AG20443 (cell line): ENCODE measurements around the gene TMOD3.
"Not testable (repeated sequence)": the region's sequence is repeated elsewhere in the genome, so short reads cannot be mapped to it uniquely, and the experiment has no call there.

Experiments used
- DNase-seq: peaks from one replicate; pipeline ENCODE4 v3.0.0; 2012; ENCODE audit warnings: low spot score, mixed read lengths

The TMOD3 gene

DNA sequence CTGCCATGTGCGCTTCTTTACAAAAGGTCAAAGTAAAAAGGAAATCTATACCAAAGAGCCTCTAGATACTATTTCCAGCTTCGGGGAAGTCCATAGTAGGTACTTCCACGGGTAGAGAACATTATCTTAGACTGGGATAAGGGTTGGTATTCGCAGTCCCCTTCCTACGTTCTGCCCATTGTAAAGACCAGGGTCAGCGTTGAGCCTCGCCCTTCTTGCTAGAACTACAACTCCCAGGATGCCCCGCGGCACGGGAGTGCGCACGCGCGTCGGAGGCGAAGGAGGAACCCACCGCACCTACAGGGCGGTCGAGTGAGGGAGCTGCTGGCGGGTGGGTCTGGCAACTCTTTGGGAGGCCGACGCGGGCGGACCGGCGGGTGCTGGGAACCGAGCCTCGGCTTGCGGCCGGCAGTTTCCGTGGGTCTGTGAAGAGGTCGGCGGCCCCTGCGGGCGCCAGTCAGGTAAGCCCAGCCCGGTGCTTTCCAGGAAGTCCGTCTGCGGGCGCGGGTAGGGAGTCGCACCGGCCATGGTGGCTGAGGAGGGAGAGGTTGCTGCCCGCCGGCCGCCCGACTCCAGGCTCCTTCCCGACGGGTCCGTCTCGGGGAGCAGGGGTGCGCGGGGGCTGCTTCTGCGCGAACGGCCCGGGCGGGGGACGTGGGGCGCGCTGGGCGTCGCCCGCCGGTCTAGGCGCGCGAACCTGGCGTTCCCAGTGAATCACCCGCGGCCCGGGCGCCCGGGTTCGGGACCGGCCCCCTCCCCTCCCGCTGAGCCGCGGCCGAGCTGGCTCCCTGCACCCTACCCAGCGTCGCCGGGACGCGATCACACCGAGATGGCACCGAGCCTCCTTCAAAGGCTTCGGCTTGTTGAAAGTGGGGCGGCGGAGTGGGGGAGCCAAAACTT lies at the start of gene TMOD3:
TMOD3 (plus strand) TSS at position 278 of the 900 bp plus-strand sequence. CDS start 33,232 bp downstream, outside the sequence.
- DNase-seq, result peak; percentile 99

DNA sequence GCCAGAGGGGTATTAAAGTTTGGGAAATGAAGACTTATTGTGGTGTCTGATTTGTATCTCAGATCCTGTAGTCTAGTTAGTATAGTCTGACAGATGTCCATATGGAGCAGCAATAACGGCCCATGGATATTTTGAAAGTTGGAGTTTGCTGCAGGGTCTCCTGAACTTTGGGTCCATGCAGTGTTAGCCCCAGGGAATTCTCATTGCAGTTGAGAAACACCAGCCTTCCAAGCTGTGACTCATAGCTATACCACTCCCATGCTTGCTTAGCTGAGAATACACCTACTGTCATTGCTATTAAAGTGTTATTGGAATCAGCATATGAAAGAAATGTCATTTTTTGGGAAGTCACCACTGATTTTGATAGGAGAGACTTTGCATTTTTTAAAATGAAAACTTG lies 48.8 kb upstream of the TMOD3 start:
- no peak for DNase-seq

DNA sequence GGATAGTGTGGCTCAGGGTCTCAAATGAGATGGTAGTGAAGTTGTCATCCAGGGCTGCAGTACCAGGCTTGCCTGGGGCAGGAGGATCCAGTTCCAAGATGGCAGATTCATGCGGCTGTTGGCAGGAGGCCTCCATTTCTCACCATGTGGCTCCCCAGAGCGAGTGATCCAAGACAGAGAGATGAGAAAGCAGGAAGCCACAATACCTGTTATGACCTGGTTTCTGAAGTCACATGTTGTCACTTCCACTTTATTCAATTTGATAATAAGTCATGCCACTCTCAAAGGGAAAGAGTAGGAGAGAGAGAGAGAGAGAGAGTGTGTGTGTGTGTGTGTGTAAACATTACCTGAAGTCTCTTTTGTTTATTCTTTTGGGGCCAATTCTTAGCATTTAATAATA lies 47.9 kb upstream of the TMOD3 start:
- DNase-seq, result no peak

DNA sequence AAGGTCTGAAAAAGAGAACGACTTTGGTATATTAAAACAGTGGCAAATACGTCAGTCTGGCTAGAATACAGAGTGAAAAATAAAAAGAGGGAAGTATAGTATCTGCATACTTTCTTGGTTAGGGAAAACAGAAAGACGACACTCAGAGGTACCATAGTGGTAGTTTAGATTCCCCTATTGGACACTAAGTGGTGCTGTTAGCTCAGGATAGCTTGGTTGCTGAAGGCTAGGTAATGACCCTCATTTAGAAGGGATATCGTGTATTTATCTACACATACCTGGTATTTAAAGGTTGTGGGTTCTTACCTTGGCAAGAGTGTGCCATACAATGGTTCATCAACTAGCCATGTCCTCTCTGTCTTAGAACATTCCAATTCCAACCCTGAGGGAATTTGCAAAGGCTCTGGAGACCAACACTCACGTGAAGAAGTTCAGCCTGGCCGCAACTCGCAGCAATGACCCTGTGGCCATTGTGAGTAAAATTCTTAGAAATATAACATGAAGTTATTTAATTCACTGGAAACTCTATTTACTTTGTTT lies 47.0 kb upstream of the TMOD3 start:
- no peak for DNase-seq

DNA sequence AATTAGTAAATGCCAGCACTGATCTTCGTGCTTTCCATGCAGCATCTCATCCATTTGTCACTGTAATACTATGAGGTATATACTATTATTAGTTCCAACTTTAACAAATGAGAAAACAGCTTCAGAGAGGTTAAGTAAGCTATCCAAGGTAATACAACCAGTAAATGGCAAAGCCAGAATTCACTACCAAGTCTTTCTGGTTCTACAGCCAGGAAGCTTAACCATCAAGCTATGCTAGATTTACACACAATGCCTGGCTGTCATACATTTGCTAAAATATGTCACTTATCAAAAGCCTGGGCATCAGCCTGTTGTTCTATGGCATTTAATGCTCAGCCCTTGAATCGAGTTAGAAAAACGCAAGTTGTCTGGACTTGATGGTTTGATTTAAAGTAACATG lies 45.5 kb upstream of the TMOD3 start:
- DNase-seq, result no peak

DNA sequence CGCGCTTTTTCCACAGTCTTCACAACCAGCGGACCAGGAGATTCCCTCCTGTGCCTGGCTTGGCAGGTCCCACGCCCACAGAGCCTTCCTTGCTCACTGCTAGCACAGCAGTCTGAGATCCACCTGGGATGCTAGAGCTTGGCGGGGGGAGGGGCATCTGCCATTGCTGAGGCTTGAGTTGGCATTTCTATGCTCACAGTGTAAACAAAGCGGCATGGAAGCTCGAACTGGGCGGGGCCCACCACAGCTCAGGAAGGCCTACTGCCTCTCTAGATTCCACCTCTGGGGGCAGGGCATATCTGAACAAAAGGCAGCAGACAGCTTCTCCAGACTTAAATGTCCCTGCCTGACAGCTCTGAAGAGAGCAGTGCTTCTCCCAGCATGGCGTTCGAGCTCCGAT lies 42.3 kb upstream of the TMOD3 start:
- DNase-seq, result not testable (repeated sequence)

DNA sequence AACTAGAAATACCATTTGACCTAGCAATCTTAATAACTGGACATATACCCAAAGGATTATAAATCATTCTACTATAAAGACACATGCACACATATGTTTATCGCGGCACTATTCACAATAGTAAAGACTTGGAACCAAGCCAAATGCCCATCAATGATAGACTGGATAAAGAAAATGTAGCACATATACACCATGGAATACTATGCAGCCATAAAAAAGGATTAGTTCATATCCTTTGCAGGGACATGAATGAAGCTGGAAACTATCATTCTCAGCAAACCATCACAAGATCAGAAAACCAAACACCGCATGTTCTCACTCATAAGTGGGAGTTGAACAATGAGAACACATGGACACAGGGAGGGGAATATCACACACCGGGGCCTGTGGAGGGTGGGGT lies 37.0 kb upstream of the TMOD3 start:
- DNase-seq, result not testable (repeated sequence)

DNA sequence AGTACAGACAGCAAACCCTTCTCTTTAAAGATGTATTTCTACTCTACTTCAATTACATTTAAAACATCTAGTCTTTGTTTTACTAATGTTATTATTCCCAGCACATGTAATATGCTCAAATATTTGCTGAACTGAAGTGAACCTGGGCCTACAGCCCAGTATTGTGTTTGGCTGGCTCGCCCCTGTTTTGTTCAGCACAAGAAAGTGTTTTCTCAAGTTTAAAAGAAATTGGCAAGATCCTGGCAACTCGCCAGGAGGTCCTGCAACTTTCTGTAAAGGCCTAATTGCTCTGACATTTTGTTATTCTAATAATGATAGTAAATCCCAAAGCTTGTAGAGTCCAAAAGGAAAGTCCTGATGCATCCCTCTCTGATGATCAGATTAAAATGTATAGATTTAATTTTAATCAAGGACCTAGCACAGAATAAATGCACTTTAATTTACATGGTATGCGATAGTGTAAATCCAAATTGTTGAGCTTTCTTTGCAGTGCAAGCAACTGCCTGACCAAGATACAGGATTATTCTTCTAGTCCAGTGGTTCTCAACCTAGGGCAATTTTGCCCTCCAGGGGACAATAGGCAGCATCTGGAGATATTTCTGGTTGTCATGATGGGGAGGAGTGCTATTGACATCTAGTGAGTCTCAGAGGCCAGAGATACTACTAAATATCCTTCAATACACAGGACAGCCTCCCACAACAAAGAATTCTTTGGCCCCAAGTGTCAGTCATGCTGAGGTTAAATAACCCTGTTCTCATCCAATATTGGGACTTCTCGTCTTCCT lies 35.7 kb upstream of the TMOD3 start:
- DNase-seq, result no peak

DNA sequence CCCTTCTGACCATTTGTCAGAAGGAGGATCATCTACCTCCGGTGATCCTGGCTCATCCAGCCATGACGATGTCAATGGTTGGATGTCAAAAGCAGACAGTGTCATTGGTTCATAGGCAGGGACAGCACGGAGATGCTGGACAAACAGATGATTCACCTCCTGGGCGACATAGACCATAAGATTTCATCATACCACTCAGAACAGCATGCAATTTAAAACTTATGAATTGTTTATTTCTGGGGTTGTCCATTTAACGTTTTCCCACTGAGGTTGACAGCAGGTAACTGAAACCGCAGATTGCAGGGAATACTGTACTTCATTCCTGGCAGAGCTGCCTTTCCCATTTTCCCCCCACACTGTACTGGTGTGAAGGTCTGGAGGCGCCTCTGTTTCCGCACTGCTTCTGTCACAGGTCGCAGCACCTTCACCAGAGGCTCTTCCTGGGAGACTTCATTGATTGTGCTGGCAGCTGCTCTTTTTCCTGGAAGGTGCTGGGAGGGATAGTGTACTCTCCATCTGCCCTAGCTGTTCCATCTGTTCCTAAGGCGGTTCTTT lies 32.5 kb upstream of the TMOD3 start:
- DNase-seq, result peak; percentile 23

DNA sequence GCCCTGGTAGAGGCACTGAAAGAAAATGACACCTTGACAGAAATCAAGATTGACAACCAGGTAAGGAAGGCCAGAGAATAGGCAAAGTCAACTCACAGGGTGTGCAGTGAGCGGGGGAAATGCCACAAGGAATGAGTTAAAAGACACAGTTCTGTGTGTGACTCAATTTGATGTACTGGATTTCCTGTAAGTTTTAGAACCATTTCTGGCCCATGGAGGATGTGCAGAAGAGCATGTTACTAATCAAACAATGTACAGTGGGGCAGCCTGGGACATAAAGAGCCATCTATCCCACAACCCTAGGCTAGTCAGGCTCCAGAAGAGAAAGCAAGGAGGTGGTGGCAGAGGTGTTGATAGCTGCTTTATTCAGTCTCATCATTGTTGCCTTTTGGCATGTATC lies 31.2 kb upstream of the TMOD3 start:
- DNase-seq, result no peak

DNA sequence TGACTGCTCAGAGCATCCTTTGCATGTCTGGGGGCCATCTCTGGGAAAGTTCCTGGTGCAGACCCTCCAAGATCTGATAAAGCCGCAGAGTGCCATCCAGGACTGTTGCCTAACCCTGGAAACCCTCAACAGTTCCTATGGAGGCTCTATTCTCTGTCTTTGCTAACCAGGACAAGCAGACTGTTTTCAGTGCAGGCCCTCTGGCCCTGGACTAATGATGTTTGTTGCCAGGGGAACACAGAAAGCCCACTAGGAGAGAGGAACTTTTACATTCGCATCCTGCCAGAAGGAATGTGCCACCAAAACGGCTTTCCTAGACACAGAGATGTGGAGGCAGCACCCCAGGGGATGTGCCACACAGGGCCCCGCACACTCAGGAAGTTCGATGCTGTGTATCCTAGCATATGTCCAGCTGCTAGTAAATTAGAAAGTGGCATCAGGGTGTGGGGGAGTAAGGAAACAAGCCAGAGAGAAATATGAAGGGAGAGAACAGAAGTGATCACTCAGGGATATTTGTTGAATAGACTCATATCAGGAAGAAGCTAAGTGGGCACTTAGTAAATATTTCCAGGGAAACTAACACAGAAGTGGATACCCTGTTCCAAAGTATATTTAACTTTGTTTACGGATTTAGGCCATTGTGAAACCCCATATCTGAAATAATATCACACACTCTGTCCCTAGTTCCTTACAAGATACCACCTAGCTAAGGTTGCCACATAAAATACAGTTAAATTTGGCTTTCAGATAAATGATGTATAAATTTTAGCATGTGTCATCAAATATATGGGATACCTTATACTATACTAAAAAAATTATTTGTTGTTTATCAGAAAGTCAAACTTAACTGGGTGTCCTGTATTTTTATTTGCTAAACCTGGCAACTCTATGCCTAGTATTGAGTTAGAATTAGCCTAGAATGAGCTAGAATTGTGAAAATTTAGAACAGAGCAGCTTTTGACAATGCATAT lies 29.9 kb upstream of the TMOD3 start:
- no peak for DNase-seq

DNA sequence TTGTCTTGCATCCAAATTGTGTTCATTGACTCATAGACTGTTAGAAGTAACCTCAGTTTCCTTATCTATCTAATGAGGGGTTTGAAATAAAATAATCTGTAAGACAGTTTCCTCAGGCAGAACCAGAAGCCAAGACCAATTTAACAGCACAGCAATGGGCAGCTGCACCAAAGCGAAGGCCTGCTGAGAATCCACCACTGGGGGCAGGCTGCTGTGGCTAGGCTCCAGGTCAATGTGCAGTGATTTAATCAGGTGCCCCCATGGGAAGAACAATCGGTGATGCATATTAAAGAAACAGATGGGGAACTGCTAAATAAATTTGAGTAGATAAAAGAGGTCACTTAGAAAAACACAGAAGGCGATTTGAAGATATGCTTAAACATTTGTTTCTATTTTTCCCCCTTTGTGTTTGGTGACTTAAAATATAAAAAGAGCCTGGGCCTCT lies 28.0 kb upstream of the TMOD3 start:
- peak; percentile 40 for DNase-seq

DNA sequence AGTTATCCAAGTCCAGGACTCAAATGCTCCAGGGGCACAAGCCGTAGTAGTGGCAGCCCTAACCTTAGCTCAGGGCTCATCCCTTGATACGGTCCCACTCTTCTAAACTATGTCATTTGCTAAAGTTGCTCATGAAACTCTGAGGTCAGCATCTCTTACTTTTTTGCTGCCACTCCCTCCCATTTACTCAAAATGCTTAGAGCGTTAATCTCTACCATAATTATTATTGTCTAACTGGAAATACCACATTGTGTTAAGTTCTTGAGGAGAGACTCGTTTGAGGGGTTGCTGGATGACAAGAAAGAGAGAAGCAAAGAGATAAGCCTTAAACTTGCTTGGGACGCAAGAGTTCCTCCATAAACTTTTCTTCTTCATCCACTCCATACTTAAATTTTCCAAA lies 26.9 kb upstream of the TMOD3 start:
- DNase-seq, result no peak

DNA sequence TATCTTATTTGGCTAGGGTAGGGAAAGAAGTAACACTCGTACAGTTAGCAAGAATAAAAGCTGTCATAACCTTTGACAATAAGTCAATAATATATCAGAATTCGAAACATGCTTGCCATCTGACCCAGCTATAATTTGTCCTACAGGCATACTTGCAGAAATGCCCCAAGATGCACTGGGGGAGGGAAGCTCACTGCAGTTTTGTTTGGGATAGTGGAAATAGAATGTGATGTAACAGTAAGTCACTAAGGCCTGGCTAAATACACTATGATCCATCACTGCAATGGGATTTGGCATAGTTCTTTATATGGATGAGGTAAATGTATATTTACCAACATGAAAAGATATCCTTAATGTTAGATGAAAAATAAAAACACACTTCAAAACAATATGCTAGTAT lies 25.5 kb upstream of the TMOD3 start:
- no peak for DNase-seq

DNA sequence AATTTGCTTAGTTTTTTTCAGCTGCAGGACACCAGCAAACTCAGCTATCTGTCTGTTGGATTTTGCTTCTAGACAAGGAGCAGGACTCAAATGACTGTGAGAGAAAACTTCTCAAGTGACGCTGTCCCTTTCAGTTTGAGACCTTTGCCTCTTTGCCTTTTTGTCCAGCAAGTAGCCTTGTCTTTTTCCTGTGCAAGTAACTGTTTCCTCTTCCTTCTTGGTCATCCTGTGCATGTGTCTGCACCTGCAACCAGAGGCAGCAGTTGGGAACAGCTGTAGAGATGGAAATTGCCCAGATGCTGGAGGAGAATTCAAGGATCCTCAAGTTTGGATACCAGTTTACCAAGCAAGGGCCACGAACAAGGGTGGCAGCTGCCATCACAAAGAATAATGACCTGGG lies 23.3 kb upstream of the TMOD3 start:
- DNase-seq, result no peak

DNA sequence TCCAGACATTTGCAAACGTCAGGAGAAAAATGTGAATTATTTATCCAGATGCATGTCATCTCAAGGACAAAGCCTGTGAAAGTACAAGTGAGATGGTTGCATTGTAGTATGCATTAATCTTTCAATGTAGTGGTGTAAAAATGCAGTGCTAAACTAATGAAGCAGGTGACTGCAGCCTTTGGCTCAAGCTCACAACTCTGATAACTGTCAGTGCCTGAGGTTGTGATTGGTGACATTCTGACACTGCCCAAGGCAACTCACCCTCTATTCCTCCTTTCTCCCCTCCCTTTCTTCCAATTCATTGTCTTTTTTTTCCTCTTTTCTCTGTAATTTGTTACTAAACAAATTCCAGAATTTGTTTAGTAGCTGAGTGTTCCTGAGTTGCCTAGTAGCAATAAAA lies 20.0 kb upstream of the TMOD3 start:
- DNase-seq, result no peak

DNA sequence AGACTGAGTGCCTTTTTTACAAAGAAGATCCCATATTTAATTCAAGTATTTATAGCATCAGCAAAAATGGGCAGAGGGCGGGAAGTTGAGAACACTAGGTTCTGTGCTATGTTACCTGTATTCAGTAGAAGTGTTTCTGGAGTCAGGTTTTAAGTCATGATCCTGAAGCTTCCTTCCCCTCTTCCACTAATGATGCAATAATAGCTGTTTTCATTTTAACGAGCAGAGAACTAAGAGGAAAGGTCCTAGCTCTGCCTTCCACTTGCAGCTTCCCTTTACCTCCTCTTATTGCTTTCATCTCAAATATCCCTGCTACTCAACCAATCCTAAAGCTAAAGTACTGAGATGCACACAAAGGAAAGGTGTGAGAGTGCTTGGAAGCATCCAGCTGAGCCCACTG lies 16.9 kb upstream of the TMOD3 start:
- DNase-seq, result no peak

DNA sequence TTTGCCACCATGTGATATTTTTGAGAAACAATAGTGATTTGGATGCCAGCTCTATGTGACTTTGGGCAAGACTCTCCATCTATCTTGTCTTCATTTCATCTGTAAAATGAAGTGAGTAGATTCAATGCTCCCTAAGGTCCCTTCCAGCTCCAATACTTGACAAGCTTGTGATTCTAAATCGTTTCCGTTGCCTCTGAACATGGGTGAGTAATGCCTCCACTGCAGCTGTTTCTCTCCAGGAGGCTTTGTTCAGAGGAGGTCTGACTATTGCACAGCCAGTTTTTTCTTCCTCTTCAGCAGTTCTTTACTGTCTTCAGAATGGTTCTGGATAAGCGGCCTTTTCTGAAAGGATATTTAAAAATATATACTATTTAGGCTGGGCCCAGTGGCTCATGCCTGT lies 14.8 kb upstream of the TMOD3 start:
- DNase-seq, result no peak

DNA sequence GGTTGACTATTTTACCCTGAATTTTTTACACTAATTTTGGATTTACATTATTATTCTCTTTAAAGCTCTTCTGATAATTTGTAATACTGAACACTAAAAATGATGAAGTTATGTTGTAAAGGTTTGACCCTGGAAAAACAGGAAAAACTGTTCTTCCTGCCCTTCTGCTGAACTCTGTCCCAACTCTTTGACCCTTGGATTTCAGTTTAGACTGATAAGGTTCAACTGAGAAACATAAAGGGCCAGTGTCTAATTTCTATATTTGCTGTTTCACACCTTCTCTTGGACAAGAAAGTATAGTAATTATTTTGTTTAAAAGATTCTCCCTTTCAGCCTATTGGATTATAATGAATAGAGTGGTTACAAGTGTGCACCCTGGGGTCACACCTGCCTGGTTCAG lies 12.8 kb upstream of the TMOD3 start:
- DNase-seq, result no peak

DNA sequence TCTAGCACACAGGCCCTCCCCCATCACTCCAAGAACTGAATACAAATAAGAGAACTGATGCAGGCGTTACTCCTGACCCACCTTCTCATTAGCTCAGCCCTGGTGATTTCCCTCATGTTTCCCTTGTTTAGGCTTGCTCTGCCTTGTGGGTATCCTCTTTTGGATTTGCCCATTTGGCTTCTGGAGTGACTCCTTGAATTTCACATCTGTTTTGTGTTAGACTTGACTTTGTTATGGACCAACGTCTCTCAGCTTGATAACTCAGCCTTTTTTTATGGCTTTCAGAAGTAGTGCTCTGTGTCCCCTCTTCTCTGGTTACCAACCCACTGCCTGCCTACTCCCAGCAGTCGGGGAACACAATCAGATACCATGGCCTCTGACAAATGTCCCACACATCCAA lies 11.3 kb upstream of the TMOD3 start:
- peak; percentile 19 for DNase-seq

DNA sequence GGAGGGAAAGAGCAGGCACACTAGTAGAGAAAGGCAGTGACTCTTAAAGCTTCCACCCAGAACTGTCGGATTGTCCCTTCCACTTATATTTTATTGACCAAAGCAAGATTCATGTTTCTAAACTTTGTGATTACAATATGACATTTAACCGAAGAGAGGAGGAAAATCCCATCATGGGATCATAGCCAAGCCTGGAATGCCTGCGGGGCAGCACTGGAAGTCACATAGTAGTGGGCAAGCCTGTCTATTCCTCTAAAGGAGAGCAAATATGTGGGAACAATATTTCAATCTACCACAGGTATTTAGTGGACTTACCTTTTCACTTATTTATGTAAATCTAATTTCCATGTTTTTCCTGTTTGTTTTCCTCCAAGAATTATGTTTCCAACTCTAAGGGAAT lies 3.8 kb upstream of the TMOD3 start:
- no peak for DNase-seq
